Amniotic epithelial cell (primary cell): ENCODE results near the gene DENND2A.
"Not testable (repeated sequence)": the region's sequence is repeated elsewhere in the genome, so short reads cannot be mapped to it uniquely, and the experiment has no call there.

ENCODE experiments used
- DNase-seq: peaks from one replicate; pipeline ENCODE4 v3.0.0-alpha.2; 2010; ENCODE audit warnings: low read depth

DENND2A gene

DNA sequence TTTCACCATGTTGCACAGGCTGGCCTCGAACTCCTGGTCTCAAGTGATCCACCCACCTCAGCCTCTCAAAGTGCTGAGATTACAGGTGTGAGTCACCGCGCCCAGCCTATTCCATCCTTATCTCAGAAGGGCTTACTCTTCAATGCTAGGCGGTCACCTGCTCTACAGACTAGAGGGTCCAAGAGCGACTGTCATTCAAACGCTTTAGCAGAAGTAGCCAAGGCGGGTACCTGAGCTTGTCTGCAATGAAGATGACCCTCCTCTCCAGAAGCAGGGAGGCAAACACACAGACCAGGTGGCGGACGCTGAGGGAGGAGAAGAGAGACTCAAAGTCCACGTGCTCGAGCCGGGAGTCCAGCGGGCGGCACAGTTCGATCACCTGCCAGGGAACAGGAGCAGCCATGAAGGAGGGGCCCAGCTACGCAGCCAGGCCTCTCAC, 96.2 kb downstream of the DENND2A start:
- no peak for DNase-seq

DNA sequence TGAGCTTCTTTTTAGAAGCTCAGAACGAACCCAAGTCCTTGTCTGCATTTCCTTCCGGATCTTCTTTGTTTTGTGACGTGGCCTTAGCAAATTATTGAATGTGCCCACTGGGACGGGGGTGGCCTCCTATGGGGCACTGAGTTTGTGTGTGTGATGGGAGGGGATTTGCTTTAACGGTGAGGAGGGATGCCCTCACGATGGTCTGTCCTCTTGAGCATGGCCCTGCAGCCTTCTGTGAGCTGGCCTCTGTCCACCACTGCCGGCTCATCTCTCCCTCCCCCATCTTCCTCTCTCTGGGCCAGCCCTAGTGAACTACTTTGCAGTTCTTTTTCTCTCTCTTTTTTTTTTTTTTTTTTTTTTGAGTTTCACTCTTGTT, 98.4 kb downstream of the DENND2A start:
- peak; percentile 64 for DNase-seq

DNA sequence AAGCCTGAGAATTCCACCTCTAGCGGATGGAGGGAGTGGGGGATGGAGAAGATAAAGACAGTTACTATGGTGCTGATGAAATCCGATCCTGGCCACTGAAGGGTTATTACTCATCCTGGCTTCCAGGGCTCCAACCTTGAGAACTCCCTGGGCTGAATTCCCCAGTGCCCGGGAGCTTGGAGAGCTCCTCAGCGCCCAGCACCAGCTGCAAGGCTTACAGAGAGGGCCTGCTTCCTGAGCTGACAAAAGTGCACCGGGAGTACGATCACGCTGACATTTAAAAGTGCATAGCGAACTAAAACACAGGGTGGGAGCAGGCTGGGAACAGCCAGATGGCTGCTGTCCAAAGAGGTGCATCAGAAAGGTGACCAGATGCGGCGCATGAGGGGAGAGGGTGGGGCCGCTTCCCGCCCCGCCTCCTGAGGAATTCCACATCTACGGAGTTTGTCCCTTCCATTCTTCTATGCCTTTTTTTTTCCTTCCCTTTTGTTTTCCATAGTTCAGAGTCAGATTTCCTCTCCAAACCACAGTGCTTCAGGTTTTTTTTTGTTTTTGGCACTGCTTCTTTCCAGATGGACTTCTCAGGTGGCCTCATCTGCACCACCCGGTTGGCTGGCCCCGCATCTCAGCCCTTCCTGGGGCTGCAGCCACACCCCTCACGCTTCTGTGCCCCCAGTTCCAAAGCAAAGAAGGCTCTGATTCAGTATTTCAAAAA, 98.9 kb downstream of the DENND2A start:
- DNase-seq: peak; percentile 95

DNA sequence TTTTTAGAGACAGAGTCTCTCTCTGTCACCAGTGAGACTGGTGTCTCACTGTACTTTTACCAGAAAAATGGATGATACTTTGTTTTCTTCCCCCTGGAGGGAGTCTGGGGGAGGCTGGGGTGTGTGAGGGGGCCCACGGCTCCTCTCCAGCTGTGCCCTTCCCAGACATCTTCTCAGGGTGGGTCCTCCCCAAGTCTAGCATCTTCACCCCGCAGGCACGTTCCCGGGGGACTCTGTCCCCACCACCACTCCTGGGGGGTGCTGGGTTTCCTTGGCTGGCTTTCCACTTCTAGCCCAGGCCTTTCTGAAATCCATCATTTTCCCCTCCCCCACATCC, 99.5 kb downstream of the DENND2A start:
- no peak for DNase-seq

DNA sequence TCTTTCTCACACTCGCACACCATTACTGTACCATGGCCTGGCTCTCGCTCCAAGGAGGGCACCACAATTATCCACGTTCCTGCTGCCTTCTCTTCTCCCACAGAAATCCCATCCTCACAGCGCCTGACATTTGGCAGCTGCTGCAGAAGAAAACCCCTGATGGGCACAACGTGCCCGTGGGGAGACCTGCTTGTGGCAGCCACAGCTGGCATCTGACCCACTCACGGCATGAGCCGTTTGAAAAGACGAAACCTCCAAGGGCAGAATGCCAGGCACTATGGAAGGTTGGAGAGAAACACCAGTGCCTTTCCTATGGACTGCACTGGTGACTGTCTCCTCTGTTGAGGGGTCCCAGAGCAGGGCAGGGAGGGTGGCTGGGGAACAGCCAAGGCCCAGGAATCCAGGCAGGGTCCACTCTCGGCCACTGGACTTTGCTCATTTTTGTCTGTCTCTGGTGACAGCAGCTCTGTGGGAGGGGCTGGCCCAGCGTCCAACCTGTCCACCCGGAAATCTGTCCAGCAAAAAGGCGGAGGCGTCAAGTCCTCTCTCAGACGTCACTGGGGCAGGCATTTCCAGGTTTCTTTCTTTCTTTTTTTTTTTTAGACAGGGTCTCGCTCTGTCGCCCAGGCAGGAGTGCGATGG, 100.4 kb downstream of the DENND2A start:
- no peak for DNase-seq

DNA sequence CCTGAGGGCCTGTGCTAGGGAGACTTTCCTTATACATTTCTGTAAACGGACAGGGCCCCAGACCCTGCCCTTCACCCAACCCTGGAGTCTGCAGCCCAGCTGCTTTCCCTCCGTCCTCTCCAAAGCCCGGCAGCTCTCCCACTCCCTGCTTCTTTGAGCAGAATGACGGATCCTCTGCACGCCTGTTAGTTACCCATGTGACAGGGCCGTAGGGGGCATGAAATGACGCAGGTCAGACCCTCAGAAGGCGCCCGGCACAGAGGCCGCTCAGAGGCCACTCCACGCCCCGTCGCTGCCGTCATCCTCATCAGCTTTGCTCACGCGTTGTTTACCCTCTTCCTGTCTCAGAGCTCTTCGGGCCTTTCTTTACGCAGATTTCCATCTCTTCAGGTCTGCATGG, 101.2 kb downstream of the DENND2A start:
- DNase-seq: no peak

DNA sequence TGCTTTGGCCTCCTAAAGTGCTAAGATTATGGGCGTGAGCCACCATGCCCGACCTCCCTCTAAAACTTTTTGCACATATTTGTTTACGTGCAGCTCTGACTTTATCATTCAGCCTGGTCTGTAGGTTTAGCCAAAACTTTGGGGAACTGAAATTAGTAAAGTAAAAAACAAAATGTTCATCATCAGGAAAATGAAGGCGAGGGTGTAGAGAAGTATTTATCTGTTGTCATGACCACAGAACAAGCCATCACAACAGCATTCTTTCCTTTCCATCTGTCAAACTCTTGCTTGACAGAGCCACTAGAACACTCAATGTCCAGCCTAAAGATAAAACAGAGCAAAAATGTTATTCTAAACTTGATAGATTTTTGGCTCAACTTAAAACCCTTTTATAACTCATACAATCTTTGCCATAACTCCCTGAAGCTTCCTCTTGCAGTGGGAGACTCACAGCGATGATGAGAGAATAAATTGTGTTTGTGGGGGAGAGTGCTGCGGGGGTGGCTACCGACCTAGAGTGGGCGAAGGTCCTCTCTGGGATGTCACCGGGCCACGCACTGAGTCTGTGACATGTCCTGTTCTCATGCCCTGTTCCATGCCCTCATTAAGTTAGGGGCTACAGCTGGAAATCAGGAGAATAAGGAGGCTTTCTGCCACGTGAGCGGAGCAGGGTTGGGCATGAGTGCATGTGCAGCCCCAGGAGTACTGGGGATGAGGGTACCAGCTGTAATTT, 102.7 kb downstream of the DENND2A start:
- no peak for DNase-seq

DNA sequence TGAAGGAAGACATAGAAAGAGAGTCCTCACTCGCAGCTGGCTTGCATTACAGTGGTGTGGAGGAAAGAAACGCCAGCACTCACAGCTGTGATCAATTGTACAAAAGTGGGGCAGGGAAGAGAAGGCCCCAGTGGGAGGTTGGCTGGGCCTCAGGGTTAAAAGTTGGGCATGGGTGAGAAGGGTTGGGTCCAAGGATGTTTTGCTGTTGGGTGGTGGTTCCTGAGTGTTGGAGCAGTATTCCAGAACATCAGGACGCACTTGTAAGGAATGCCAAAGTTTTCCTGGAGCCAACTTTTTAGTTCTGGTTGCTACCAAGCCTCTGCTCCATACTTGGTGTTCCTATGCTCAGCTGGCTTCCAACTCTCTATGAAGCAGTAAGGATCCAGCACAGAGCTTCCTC, 105.9 kb downstream of the DENND2A start:
- DNase-seq: no peak

DNA sequence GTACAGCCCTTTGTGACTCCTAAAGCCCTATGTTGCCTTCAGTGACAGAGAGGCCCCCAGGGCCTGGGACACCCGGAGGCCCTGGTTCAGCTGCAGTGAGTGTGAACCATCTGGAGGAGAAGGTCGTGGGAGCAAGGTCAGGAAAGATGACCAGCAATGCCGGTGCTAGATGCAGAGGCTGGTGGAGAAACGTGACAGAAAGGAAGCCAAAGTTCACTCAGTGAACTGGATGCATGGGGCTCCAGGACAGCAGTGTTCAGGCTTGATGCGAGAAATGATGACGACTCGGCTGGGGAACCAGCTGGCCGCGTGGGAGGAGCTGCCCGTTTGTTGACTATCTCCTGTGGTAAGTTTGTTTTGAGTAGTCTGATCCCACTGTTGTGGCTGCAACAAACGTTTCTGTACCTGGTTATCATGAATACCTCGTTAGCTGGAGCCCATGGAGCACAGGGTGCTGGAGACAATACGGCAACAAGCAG, 107.2 kb downstream of the DENND2A start:
- DNase-seq: no peak

DNA sequence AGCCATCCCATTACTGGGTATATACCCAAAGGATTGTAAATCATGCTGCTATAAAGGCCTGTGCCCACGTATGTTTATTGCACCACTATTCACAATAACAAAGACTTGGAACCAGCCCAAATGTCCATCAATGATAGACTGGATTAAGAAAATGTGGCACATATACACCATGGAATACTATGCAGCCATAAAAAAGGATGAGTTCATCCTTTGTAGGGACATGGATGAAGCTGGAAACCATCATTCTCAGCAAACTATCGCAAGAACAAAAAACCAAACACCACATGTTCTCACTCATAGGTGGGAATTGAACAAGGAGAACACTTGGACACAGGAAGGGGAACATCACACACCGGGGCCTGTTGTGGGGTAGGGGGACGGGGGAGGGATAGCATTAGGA, 111.2 kb downstream of the DENND2A start:
- DNase-seq: not testable (repeated sequence)

DNA sequence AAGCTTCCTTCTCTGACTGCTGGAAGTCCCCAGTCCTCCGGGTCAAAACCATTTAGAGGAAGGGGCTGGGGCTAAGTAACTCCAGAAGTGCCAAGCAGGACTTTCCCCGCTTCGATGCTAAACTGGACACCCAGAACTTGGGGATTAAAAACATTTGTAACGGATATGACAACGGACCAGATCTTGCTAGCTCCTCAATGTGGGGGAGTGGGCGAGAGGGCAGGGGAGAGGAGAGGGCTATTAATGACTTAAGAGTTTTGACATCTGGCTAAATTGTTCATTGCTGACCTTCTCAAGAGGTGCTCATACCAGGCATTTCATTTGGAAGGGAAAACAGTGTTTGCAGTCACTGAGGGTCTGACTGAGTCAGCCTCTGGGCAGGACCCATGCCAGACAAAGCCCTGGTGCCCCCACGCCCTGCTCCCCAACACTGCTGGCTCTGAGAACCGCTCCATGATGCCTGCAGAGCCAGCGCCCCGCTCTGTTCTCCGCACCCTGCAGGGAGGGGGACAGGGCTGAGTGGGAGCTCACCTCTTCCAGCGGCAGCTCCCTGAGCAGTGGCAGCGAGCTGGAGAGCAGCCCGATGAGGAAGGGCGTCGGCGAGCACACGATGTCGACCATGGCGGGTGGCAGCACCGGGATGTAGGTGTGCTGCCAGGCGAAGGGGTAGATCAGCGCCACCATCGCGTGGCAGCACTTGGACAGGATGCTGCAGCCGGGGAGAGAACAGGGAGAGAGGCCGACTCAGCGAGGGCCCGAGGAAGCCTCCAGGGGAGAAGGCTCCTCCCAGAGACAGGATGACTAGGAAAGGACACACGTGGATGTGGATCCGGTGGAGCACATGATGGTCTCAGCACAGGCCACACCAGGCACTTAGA, 113.6 kb downstream of the DENND2A start:
- DNase-seq: no peak

DNA sequence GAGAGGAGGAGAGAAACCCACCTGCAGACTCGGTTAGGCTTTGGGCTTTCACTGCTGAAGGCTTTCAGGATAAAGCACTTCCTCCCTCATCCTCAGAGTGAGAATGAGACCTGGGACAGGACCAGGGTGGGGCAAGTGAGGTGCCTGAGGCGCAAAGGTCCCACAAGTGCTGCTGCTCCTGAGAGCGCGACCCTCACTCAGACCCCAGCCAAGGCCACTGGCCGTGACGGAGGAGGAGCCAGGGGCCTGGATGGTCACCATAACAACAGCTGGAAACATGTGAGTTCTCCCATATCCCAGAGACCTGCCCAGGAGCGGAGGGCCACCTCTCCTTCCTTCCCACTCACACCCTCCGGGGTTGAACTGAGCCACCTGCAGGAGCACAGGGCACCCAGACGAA, 114.4 kb downstream of the DENND2A start:
- DNase-seq: no peak

DNA sequence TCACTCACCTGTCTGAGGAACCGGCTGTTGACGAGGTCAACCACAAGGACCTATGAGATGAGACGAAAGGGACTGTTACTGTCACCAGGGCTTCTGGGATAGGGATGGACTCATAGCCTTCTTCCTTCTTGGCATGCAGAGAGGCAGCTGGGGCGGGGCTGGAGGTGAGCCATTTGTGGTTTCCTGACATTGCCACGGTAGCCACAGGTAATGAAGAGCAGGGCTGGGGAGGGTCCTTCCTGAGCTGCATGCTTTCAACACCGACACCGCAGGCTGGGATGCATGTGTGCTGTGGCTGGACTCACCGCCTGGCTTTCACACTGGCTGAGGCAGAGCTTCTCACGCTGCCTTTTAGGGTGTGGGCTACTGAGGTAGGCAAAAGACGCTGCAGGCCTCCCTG, 114.9 kb downstream of the DENND2A start:
- DNase-seq: no peak

DNA sequence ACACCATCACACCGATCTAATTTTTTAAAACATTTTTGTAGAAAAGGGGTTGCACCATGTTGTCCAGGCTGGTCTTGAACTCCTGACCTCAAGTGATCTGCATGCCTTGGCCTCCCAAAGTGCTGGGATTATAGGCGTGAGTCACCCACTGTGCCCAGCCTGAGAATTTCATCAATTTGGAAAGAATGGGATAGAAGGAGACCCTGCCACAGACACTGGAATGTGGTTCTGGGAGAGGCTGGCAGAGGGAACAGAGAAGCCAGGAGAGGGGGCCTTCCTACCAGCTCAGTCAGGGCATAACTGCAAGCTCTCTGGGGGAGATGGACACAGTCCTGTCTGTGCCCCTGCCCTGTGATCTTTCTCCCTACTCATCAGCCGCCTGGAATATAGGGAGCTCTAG, 119.2 kb downstream of the DENND2A start:
- no peak for DNase-seq

DNA sequence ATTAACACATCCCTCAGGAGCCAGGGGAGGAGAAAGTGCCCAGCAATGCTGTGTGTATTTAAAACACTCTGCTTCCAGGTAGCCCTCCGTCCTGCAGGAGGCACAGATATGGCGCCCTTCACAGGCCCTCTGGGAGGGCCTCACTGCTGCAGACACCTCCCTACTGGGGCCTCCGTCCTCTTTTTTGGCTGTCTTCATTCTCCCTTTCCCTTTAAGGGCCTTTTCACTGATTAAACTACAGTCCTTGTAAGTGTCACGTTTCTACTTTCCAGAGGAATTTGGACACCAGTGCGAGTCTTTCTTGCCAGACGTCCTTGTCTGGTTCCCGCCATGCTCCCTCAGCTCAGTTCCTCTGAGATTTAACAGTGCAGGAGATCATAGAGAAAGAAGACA, 121.6 kb downstream of the DENND2A start:
- no peak for DNase-seq

DNA sequence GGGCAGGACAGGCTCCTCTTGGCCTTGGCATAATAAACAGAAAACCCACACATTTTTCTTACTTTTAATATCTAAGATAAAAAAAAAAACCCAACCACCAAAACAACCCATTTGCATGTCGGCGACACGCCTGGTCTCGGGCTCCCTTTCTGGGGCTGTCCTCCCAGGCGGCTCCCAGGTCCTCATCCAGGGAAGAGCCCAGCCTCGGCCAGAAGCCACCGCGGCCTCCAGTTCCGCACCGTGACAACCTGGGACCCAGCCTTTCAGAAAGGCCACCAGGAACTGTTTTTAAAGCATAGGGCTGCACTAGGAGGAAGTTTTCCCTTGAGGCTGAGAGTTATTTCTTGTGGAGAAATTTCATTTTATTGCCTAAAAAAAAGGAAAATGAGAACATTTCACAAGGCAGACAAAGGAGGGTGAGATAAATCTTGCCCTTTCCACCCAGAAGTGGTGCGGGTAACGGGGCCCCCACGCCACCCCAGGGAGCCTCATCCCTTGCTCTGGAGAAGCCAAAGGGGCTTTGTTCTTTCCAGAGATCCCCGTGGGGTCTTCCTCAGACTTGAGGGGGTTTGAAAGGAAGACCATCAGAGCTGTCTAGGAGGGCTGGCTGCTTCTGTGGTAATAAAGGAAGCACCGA, 122.1 kb downstream of the DENND2A start:
- no peak for DNase-seq

DNA sequence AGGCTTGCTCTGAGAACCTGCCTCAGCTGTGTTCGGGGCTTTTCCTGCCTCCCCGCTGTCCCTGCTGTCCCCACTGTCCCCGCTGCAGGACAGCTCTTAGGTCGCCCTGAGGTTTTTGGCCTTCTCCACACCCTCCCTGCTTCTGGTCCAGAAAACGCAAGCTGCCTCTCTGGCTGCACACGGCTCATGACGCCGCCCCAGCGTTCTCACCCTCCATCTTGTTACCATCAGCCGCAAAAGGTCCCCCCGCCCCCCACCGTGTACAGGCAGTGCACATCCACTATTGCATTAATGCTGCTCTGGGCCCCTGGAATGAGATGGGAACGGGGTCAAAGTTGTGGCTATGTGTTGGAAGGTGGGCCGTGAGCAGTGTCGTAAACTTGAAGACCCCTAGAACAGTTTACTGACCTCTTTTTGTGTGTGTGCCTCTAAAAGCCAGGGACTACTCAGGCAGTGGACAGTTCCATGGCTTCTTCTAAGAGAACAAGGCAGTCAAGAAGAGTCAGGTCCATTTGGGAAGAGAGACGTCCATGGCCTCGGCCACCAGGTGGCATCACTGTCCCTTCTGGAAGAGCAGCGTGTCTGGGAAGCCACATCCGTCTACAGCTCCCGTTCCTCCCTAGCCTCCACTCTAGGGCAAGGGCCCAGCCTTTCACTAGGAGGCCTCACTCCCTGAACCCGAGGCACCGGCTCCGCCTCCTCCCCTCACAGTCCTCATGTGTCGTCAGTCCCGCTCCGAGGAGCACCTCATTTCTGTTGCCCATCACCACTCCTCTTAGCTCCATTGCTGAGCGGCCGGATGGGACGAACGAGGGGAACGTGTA, 122.9 kb downstream of the DENND2A start:
- DNase-seq: peak; percentile 78

DNA sequence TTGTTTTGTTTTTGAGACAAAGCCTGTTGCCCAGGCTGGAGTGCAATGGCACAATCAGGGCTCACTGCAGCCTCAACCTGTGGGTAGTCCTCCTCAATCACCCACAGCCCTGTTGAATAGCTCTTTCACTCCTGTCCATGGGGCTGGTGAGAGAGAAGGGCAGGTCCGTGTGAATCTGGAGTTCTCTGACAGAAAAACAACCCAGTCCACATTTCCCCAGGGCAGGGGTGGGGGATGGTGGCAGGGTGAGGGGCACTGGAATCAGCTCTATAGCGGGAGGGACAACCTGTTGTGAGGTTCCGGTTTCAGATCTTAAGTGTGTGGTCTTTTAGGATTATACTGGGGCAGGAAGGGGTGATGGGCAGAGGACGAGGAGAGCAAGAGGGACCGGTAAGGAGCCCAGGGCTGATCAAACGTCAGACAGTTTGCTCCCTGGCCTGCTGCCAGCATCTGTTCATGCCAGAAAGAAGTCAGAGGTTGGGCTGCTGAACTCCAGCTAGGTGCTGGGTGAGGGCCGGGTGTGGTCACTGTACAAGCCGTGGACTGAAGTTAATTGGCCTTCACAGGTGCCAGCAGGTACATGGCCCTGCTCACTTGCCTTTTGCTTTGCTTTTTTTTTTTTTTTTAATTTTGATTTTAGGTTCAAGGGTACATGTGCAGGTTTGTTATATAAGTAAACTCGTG, 128.2 kb downstream of the DENND2A start:
- no peak for DNase-seq

DNA sequence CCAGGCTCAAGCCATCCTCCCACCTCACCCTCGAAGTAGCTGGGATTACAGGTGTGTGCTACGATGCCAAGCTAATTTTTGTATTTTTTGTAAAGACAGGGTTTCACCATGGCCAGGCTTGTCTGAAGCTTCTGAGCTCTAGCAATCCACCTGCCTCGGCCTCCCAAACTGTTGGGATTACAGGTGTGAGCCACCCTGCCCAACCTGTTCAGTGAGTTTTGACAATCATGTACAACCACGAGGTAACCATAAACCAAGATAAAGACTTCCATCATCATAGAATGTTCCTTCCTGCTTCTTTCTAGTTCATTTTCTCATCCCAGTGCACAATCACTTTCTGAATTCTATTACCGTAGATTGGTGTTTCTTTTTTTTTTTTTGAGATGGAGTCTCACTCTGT, 130.8 kb downstream of the DENND2A start:
- no peak for DNase-seq

DNA sequence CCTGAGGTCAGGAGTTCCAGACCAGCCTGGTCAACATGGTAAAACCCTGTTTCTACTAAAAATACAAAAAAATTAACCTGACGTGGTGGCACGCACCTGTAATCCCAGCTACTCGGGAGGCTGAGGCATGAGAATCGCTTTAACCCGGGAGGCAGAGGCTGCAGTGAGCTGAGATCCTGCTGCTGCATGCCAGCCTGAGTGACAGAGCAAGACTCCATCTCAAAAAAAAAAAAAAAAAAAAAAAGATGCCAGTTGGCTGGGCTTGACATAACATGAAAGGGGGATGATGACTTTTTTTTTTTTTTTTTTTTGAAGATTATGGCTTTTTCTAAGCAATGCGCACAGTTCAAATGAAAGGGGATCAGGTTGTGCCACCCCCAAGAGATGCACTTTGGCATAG, 133.1 kb downstream of the DENND2A start:
- not testable (repeated sequence) for DNase-seq
